ENCODE measurements around the gene TRAPPC12. TPM values are rescaled to one million over a fixed set of nuclear protein-coding genes. Genes with fewer than 3 reads are reported as not detected.

Gene TRAPPC12
- total RNA-seq, 2 experiments from 2014 or later: 60.0 to 73.1 TPM

DNA sequence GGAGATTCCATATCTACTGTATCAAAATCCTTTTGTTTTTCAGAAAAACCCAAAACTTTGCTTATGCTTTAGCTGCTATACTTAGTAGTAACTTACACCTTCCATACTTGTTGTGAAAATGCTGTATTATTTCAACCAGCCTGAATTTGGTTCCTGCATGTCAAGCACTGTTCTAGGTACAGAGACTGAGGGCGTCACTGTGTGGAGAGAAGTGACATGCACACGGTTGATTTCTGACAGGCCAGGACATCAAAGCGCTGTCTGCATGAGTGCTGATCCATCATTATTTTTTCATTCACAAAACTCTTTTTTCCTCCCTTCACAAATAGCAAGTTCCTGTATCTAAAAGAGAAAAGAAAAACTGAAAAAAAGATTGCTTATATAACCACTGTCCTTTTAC lies 31.6 kb downstream of the TRAPPC12 start:
- ChIA-PET POLR2A (no interaction called here), CTCF (no interaction called here)
- Mint-ChIP-seq H3K27ac (no peak overlapping the region), H3K36me3 (ENCODE audit: low read depth) (peaks cover 25% of the 10 kb centered on the region), H3K4me3 (no peak overlapping the region), H3K27me3 (no peaks in the 10 kb centered on the region), H3K4me1 (peaks cover 6% of the 10 kb centered on the region), H3K9me3 (ENCODE audit: low read depth) (no peaks in the 10 kb centered on the region)
- DNase-seq: no peak
- intact Hi-C loops (cut with DNase I, micrococcal nuclease): no loop called here
- no peak for ATAC-seq

DNA sequence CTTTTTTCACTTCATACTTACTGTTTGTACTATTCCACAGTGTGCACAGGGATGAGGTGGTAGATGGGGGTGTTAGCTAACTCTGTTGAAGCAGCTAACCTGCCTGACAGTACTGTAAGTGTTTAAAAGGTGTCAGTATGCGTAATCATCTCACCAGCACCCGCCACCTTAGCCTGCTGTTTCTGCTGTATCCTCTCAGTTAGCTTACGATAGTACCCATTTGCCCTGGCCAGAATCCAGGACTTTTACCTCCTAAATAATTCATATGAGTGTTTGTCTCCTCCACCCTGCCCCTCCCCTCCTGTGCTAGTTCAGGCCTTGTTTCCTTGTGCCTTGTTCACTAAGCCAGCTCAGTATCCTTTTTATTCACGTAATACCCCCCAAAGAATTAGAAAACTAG lies 34.2 kb downstream of the TRAPPC12 start:
- ChIA-PET POLR2A (no interaction called here), CTCF (interaction anchor here (0.5 to 1.7 kb wide), 3 partner anchors 9 to 1100 kb away, joined by 4 to 10 read pairs (median 7); no protein-coding TSS in a partner anchor)
- DNase-seq (no peak), ATAC-seq (no peak)
- no peak overlapping the region for H3K27ac Mint-ChIP-seq
- H3K4me1 Mint-ChIP-seq: peaks cover 6% of the 10 kb centered on the region
- no peaks in the 10 kb centered on the region for H3K9me3 Mint-ChIP-seq (ENCODE audit: low read depth)
- intact Hi-C loops (cut with DNase I, micrococcal nuclease): no loop called here
- no peak overlapping the region for H3K4me3 Mint-ChIP-seq
- H3K36me3 Mint-ChIP-seq (ENCODE audit: low read depth): peaks cover 27% of the 10 kb centered on the region
- no peaks in the 10 kb centered on the region for H3K27me3 Mint-ChIP-seq

DNA sequence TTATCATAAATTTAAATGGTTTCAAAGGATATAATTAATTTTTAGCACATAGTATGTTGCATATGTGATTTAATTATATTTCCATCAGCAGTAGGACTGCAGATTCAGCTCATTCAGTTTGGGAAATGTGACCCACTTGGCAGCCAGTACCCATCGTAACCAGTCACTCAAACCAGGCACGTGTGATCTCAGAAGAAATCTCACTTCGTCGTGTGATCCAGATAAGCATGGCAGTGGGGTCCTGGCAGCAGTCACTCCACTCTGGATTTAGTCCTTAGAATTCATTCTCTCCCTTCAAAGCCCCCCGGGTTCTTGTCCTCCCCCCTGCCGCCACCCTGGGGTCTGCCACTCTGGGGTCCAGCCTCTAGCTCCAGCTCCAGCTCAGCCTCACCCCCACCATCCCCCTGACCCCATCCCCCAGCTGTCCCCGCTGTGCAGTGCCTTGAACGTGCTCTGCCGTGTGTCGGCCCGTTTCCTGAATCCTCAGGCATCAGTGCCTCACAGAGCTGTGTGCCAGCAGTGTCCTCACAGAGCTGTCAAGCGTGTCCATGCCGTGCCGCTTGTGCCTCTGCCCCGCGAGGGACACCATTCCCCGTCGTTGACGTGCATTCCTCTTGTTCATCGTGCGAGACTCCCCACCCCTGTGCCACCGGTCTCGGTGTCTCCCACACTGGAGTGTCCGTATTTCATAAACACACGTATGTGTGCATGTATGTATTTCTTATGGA lies 34.8 kb downstream of the TRAPPC12 start:
- DNase-seq: no peak
- no peaks in the 10 kb centered on the region for H3K9me3 Mint-ChIP-seq (ENCODE audit: low read depth)
- POLR2A ChIA-PET: no interaction called here
- no peak overlapping the region for H3K4me3 Mint-ChIP-seq
- H3K4me1 Mint-ChIP-seq: peaks cover 6% of the 10 kb centered on the region
- H3K36me3 Mint-ChIP-seq (ENCODE audit: low read depth): peaks cover 24% of the 10 kb centered on the region
- no peaks in the 10 kb centered on the region for H3K27me3 Mint-ChIP-seq
- intact Hi-C loops (cut with DNase I, micrococcal nuclease): no loop called here
- ATAC-seq: no peak
- no peak overlapping the region for H3K27ac Mint-ChIP-seq
- CTCF ChIA-PET: interaction anchor here (0.5 to 1.7 kb wide), 2 partner anchors 10 to 1101 kb away, joined by 4 to 10 read pairs; no protein-coding TSS in a partner anchor

DNA sequence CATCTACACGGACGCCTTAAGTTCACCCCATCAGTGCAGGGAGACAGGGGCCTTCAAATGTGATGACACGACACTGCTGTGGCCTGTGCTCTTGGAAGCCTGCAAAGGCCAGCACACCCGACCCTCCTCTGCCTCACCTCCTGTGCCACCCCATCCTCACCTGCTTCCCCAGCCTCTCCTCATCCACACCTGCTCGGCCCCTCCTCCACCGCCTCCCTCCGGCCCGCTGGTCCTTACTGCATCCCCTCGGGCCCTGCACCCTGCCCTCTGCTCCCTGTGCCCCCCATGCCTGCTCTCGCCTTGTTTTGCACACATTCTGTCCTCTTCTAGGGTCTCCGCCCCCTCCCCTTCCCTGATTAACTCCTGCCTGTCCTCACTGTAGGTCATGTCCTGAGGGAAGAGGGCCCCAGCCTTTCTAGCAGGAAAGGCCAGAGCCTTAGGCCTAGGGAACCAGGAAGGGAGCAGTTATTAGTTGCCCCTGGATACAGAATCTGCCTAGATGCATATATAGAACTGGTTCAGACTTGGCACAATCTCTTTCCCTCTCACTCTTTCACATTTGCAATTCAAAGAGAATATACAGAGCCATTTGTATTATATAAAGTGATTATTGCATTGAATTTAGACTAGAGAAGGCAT lies 39.4 kb downstream of the TRAPPC12 start:
- ATAC-seq (no peak), DNase-seq (no peak)
- Mint-ChIP-seq H3K9me3 (ENCODE audit: low read depth) (no peaks in the 10 kb centered on the region), H3K36me3 (ENCODE audit: low read depth) (peaks cover 35% of the 10 kb centered on the region), H3K4me1 (no peaks in the 10 kb centered on the region), H3K27me3 (no peaks in the 10 kb centered on the region), H3K4me3 (no peak overlapping the region), H3K27ac (no peak overlapping the region)
- ChIA-PET POLR2A (no interaction called here), CTCF (interaction anchor here (1.0 kb wide), 1 partner anchor 11 kb away, joined by 3 read pairs; no protein-coding TSS in a partner anchor)
- intact Hi-C loops (cut with DNase I, micrococcal nuclease): no loop called here

DNA sequence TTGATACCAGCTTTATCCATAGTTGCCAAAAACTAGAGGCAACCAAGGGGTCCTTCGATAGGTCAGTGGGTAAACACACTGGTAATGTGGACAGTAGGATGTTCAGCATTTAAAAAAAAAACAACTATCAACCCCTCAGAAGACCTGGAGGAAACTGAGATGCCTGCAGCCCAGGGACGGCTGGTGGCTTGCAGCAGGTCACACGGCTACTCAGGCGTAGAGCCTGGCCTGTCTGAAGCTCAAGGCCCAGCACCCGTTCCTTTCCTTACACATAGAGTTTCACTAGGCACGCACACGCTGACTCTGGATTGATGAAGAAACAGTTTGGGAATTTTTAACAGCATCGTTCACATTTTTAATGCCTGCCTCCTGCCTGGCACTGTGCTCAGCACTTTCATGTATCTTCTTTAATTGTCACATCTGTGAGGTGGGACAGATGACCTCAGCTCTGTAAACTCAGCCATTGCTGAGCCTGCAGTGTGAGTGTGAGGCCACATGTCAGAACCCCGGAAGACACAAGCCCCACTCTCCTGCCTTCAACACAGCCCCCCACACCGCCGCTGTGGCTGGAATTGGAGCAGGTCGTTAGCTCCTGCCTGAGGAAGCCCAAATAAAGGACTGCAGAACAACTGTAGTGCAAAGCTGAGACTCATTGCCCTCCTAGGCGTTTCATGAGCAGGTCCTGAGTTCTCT lies 40.7 kb downstream of the TRAPPC12 start:
- intact Hi-C loops (cut with DNase I, micrococcal nuclease): loop anchor here in 1 of 2 experiments (5.0 kb wide), 1 partner anchor 42 kb away; no protein-coding TSS in a partner anchor
- ChIA-PET POLR2A (no interaction called here), CTCF (interaction anchor here (1.2 kb wide), 2 partner anchors 9 to 18 kb away, joined by 3 to 5 read pairs; no protein-coding TSS in a partner anchor)
- Mint-ChIP-seq H3K9me3 (ENCODE audit: low read depth) (no peaks in the 10 kb centered on the region), H3K27me3 (no peaks in the 10 kb centered on the region), H3K36me3 (ENCODE audit: low read depth) (peaks cover 36% of the 10 kb centered on the region), H3K4me1 (no peaks in the 10 kb centered on the region), H3K4me3 (no peak overlapping the region), H3K27ac (no peak overlapping the region)
- DNase-seq (no peak), ATAC-seq (no peak)

DNA sequence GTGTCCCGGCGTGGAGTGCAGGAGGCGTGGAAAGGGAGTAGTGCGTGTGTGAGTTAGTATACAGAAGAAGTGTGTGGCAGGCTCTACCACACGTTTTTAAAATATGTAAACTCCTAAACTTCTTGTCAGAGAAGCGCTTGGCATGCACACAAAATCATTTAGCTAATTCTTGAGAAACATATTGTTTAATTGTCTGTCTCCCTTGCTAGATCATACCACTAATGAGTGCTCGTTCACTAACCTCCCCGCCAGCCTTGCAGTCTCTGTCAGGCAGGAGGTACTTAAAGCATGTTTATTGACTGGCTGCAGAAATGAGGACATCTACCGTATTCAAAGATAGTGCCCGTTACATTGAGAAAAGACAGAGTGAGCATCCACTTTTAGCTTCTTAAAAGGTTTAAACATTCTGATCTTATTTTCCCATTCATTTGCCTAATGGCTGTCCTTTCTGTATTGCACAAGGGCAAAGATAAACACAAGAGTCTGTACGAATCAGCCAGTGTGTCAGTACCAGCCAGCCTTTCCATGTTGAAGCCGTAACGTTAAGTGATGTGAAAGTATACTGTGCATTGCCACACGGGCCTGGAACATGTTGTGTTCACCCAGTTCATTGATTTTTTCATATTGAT lies 41.4 kb downstream of the TRAPPC12 start:
- DNase-seq (no peak), ATAC-seq (no peak)
- POLR2A ChIA-PET: no interaction called here
- Mint-ChIP-seq H3K36me3 (ENCODE audit: low read depth) (peaks cover 39% of the 10 kb centered on the region), H3K4me3 (no peak overlapping the region), H3K27me3 (no peaks in the 10 kb centered on the region), H3K27ac (no peak overlapping the region), H3K9me3 (ENCODE audit: low read depth) (no peaks in the 10 kb centered on the region), H3K4me1 (no peaks in the 10 kb centered on the region)
- intact Hi-C loops (cut with DNase I, micrococcal nuclease): loop anchor here in 1 of 2 experiments (5.0 kb wide), 1 partner anchor 41 kb away; no protein-coding TSS in a partner anchor
- CTCF ChIA-PET: interaction anchor here (0.6 to 3.9 kb wide), 4 partner anchors 9 to 230 kb away, joined by 3 to 18 read pairs (median 4); no protein-coding TSS in a partner anchor

DNA sequence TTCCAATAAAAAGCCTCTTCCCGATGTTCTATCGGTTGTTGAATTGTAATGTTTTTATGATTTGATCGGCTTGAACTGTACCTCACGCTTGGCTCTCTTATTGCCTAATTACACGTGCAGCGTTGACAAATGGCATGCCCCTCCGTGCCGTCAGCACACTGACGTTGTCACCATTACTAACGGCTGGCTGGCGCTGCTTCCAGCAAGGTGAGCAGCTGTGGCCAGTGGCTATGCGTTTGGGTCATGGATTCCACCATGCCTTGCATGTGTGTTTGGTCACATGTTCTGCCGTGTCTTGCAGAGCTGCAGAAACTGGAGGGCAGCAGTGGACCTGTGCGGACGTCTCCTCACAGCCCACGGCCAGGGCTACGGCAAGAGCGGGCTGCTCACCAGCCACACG lies 42.1 kb downstream of the TRAPPC12 start:
- H3K27me3 Mint-ChIP-seq: no peaks in the 10 kb centered on the region
- POLR2A ChIA-PET: no interaction called here
- no peak for ATAC-seq
- CTCF ChIA-PET: interaction anchor here (0.6 to 3.9 kb wide), 4 partner anchors 8 to 230 kb away, joined by 3 to 18 read pairs (median 4); no protein-coding TSS in a partner anchor
- no peaks in the 10 kb centered on the region for H3K9me3 Mint-ChIP-seq (ENCODE audit: low read depth)
- intact Hi-C loops (cut with DNase I, micrococcal nuclease): loop anchor here in 1 of 2 experiments (5.0 kb wide), 1 partner anchor 41 kb away; no protein-coding TSS in a partner anchor
- H3K4me1 Mint-ChIP-seq: no peaks in the 10 kb centered on the region
- DNase-seq: no peak
- H3K4me3 Mint-ChIP-seq: no peak overlapping the region
- H3K27ac Mint-ChIP-seq: no peak overlapping the region
- H3K36me3 Mint-ChIP-seq (ENCODE audit: low read depth): peaks cover 40% of the 10 kb centered on the region

DNA sequence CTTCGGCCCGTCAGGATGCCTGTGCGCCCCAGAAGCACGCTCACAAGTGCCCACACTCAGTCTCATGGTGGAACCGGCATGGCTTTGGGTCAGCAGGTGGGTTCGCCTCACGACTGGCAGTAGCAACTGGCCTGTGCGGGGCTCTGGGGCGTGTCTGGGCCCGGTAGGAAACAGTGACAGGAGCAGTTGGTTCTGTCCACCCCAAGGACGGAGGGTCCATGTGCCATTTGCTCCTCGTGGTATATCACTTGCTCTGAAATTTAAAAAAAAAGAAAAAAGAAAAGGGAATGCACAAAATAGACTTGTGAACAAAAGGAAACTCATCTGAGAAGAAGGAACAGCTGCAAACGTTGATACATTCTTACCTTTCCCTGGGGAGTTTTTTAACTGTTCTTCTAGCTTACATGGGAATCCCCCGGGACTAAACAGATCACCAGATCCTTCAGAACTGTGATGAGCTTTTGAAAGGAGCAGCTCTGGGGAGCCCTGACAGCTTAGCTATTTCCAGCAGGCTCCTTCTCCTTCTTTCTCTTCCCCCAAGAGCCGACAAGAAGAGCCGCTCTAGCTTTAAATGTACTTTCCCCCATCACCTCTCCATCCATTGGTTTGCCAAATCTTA lies 42.8 kb downstream of the TRAPPC12 start:
- ChIA-PET CTCF (interaction anchor here (0.6 to 3.9 kb wide), 12 partner anchors 9 to 229 kb away, joined by 3 to 20 read pairs (median 4); no protein-coding TSS in a partner anchor), POLR2A (no interaction called here)
- intact Hi-C loops (cut with DNase I, micrococcal nuclease): loop anchor here (2.0 to 5.0 kb wide), 2 partner anchors 40 to 41 kb away; no protein-coding TSS in a partner anchor
- H3K9me3 Mint-ChIP-seq (ENCODE audit: low read depth): no peaks in the 10 kb centered on the region
- H3K36me3 Mint-ChIP-seq (ENCODE audit: low read depth): peaks cover 43% of the 10 kb centered on the region
- H3K4me1 Mint-ChIP-seq: no peaks in the 10 kb centered on the region
- H3K27ac Mint-ChIP-seq: no peak overlapping the region
- DNase-seq (no peak), ATAC-seq (no peak)
- H3K27me3 Mint-ChIP-seq: no peaks in the 10 kb centered on the region
- no peak overlapping the region for H3K4me3 Mint-ChIP-seq

DNA sequence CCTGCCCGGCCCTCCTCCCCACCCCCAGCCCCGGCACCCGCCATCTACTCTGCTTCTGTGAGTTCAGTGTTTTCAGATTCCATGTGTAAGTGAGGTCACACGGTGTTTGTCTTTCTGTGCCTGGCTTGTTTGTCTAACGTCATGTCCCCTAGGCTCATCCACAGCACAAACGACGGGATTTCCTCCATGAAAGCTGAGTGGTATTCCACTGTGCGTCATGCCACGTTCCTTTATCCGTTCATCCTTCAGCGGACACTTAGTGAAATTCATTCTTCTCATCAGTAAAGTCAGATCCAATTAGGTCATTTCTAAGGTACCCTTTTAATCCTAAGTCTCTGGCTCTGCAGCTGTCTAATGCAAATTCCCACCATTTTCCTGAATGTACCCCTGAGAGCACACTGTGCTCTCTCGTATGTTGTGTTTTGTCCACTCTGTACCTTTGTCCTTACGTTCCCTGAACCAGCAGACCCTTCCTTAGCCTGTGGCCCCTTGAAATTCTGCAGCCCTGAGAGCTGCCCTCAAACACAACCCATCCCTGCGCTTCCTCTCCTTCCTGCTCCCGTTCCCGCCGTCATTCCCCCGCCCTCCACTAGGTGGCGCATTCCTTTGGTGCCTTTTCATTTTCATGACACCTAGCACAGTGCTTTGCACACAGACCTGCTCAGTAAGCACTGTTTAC lies 44.1 kb downstream of the TRAPPC12 start:
- Mint-ChIP-seq H3K36me3 (ENCODE audit: low read depth) (peaks cover 44% of the 10 kb centered on the region), H3K4me1 (peaks cover 3% of the 10 kb centered on the region), H3K27ac (no peak overlapping the region), H3K4me3 (no peak overlapping the region), H3K9me3 (ENCODE audit: low read depth) (no peaks in the 10 kb centered on the region), H3K27me3 (no peaks in the 10 kb centered on the region)
- ChIA-PET CTCF (interaction anchor here (0.7 to 3.9 kb wide), 26 partner anchors 10 to 296 kb away, joined by 3 to 20 read pairs (median 5); no protein-coding TSS in a partner anchor), POLR2A (no interaction called here)
- intact Hi-C loops (cut with DNase I, micrococcal nuclease): loop anchor here (1.0 to 5.0 kb wide), 3 partner anchors 39 to 228 kb away; no protein-coding TSS in a partner anchor
- DNase-seq (peak; percentile 86), ATAC-seq (peak; percentile 80)

DNA sequence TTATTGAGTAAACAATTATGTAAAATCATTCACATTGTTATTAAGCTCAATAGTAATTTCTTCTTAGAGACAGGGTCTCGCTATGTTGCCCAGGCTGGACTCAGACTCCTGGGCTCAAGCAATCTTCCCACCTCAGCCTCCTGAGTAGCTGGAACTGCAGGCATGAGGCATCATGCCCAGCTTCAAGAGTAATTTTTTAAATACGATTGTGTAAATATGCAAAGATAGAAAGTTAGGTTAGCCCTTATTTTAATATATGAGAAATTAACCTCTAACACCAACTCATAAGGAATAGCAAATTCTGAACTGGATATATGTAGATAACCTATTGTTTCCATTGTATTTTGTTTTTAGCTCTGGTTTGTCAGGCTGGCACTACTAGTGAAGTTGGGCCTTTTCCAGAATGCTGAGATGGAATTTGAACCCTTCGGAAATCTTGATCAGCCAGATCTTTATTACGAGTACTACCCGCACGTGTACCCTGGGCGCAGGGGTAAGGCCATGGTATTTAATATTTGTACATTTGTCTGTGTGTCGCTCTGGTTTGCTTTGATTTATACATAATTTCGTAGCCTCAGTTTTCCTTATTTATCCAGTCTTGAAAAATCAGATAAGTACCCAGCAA lies 44.8 kb downstream of the TRAPPC12 start:
- Mint-ChIP-seq H3K27me3 (no peaks in the 10 kb centered on the region), H3K9me3 (ENCODE audit: low read depth) (no peaks in the 10 kb centered on the region), H3K27ac (no peak overlapping the region), H3K4me1 (peaks cover 3% of the 10 kb centered on the region), H3K36me3 (ENCODE audit: low read depth) (peaks cover 45% of the 10 kb centered on the region), H3K4me3 (no peak overlapping the region)
- intact Hi-C loops (cut with DNase I, micrococcal nuclease): loop anchor here (1.0 to 5.0 kb wide), 2 partner anchors 38 to 227 kb away; no protein-coding TSS in a partner anchor
- DNase-seq: no peak
- CTCF ChIA-PET: interaction anchor here (0.5 to 3.9 kb wide), 26 partner anchors 9 to 297 kb away, joined by 3 to 20 read pairs (median 5); no protein-coding TSS in a partner anchor
- POLR2A ChIA-PET: no interaction called here
- no peak for ATAC-seq

Data from activated CD4-positive, alpha-beta T cell treated with anti-CD3 and anti-CD28 coated beads for 36 hours (primary cell).